Measurements from ENCODE around the gene LIG1. TPM values are rescaled to one million over a fixed set of nuclear protein-coding genes. Genes with fewer than 3 reads are reported as not detected.

LIG1 gene
- total and polyA plus RNA-seq, 2 experiments from 2014 or later, result 23.8 to 28.4 TPM

- Histone ChIP-seq H3K4me3 (no peak overlapping the region), H3K27ac (no peak overlapping the region), H4K20me1 (ENCODE audit: insufficient read depth, poor library complexity, severe bottlenecking) (no peaks in the 10 kb centered on the region), H3K79me2 (no peaks in the 10 kb centered on the region), H2AFZ (no peak overlapping the region), H3K4me1 (ENCODE audit: insufficient read depth) (no peaks in the 10 kb centered on the region), H3K4me2 (no peak overlapping the region), H3K27me3 (no peaks in the 10 kb centered on the region), H3K9me3 (ENCODE audit: low read depth) (no peaks in the 10 kb centered on the region), H3K9me2 (replicated peaks; ENCODE audit: insufficient read depth) (no peaks in the 10 kb centered on the region), H3K36me3 (replicated peaks; ENCODE audit: insufficient read depth, low read depth) (no peaks in the 10 kb centered on the region)
- TF ChIP-seq EZH2 (IDR thresholded peaks at IDR 0.05; ENCODE audit: borderline replicate concordance) (no peak), EZH2phosphoT487 (IDR thresholded peaks at IDR 0.05; ENCODE audit: low read depth, severe bottlenecking, unreplicated experiment) (no peak), CTCF (IDR thresholded peaks at IDR 0.05; ENCODE audit: poor library complexity) (no peak)
- no peak for DNase-seq (ENCODE audit: low spot score)
- whole genome bisulfite sequencing (ENCODE audit: low lambda C conversion rate, missing lambda C conversion rate), result 81% methylated on average over 2 of the region's 2 CpGs
Observed at GRCh38 chr19:48069435-48069834, 100.7 kb downstream of the LIG1 start.

Other genes starting within 250 kb of the LIG1 start
- gene BSPH1, start 178.2 kb downstream of the LIG1 start, total RNA-seq, result not detected in 2 replicates
- gene BSPH1, start 178.2 kb downstream of the LIG1 start, polyA plus RNA-seq, result not detected in 2 replicates
- gene ELSPBP1, start 175.7 kb downstream of the LIG1 start, total RNA-seq, result 1.0 and 2.4 TPM in 2 replicates
- 0.28 and 1.9 TPM in 2 replicates for gene ELSPBP1, start 175.7 kb downstream of the LIG1 start, polyA plus RNA-seq
- not detected in 2 replicates for gene CABP5, start 126.3 kb downstream of the LIG1 start, total RNA-seq
- not detected in 2 replicates for gene CABP5, start 126.3 kb downstream of the LIG1 start, polyA plus RNA-seq
- 2.4 and 5.4 TPM in 2 replicates for gene PLA2G4C, start 59.5 kb downstream of the LIG1 start, total RNA-seq
- gene PLA2G4C, start 59.5 kb downstream of the LIG1 start, polyA plus RNA-seq, result 2.0 and 3.2 TPM in 2 replicates
- gene ZSWIM9, start 336 bp upstream of the LIG1 start, total RNA-seq, result 0.73 and 1.2 TPM in 2 replicates
- gene ZSWIM9, start 336 bp upstream of the LIG1 start, polyA plus RNA-seq, result 1.5 and 2.1 TPM in 2 replicates
- 17.0 and 18.8 TPM in 2 replicates for gene CARD8, start 85.6 kb upstream of the LIG1 start, total RNA-seq
- gene CARD8, start 85.6 kb upstream of the LIG1 start, polyA plus RNA-seq, result 7.6 and 10.3 TPM in 2 replicates
- gene ZNF114, start 99.7 kb upstream of the LIG1 start, total RNA-seq, result 0.84 and 0.90 TPM in 2 replicates
- 1.6 and 3.0 TPM in 2 replicates for gene ZNF114, start 99.7 kb upstream of the LIG1 start, polyA plus RNA-seq
- 68.4 and 80.1 TPM in 2 replicates for gene EMP3, start 155.2 kb upstream of the LIG1 start, total RNA-seq
- 379 and 381 TPM in 2 replicates for gene EMP3, start 155.2 kb upstream of the LIG1 start, polyA plus RNA-seq
- 5.3 and 5.9 TPM in 2 replicates for gene TMEM143, start 193.6 kb upstream of the LIG1 start, total RNA-seq
- gene TMEM143, start 193.6 kb upstream of the LIG1 start, polyA plus RNA-seq, result 11.2 and 20.8 TPM in 2 replicates
- gene SYNGR4, start 194.0 kb upstream of the LIG1 start, total RNA-seq, result not detected in 2 replicates
- 0.51 and 1.3 TPM in 2 replicates for gene SYNGR4, start 194.0 kb upstream of the LIG1 start, polyA plus RNA-seq
- 164 and 179 TPM in 2 replicates for gene KDELR1, start 221.2 kb upstream of the LIG1 start, total RNA-seq
- gene KDELR1, start 221.2 kb upstream of the LIG1 start, polyA plus RNA-seq, result 278 and 288 TPM in 2 replicates
- gene GRIN2D, start 223.3 kb upstream of the LIG1 start, total RNA-seq, result 0.40 and 1.00 TPM in 2 replicates
- gene GRIN2D, start 223.3 kb upstream of the LIG1 start, polyA plus RNA-seq, result 2.1 and 2.7 TPM in 2 replicates

All from hepatocyte (in vitro differentiated cells).